Uterus (tissue), 4 donors: ENCODE measurements around the gene ISL1. TPM values are rescaled to one million over a fixed set of nuclear protein-coding genes. Genes with fewer than 3 reads are reported as not detected.

Experiments used
- DNase-seq, 2 donors: peaks; one replicate each; pipeline ENCODE4 v3.0.0-alpha.2; 2019 to 2020
- H3K27ac ChIP-seq, 2 donors: fragments of 200-600 bp; sonication (generic); 1 replicate in 1 of 2; 2 replicates in 1 of 2; pipeline ENCODE4 v1.5.1; 2016 to 2018
- H3K27me3 ChIP-seq, 2 donors: fragments of 200-600 bp; sonication (generic); one replicate each; pipeline ENCODE4 v1.5.1; 2018 to 2019; ENCODE audit warnings: control low read depth in 1 of 2
- H3K36me3 ChIP-seq, 2 donors: fragments of 200-600 bp; sonication (generic); one replicate each; pipeline ENCODE4 v1.5.1; 2019; ENCODE audit warnings: control low read depth in 1 of 2
- H3K4me1 ChIP-seq, 2 donors: fragments of 200-600 bp; sonication (generic); one replicate each; pipeline ENCODE4 v1.5.1; 2018 to 2019; ENCODE audit warnings: control low read depth in 1 of 2
- H3K4me3 ChIP-seq, 2 donors: fragments of 200-600 bp; sonication (generic); 1 replicate in 1 of 2; 2 replicates in 1 of 2; pipeline ENCODE4 v1.5.1; 2018 to 2019; ENCODE audit warnings: mild to moderate bottlenecking in 1 of 2
- H3K9me3 ChIP-seq, 2 donors: fragments of 200-600 bp; sonication (generic); one replicate each; pipeline ENCODE4 v1.5.1; 2019; ENCODE audit warnings: control low read depth in 1 of 2
- CTCF ChIP-seq, 4 experiments: fragments of 200-600 bp in 2 of 4; fragments of 450-650 bp in 2 of 4; sonication (generic) in 2 of 4; IDR thresholded peaks; one replicate each; pipeline ENCODE4 v1.5.1; 2016 to 2019; ENCODE audit warnings: antibody characterized with exemption in 4 of 4, mild to moderate bottlenecking in 2 of 4, moderate library complexity in 1 of 4
- POLR2A ChIP-seq, 2 donors: fragments of 450-650 bp; IDR thresholded peaks; one replicate each; pipeline ENCODE4 v1.6.1; 2016; ENCODE audit warnings: antibody characterized with exemption in 2 of 2, mild to moderate bottlenecking in 1 of 2, moderate library complexity in 1 of 2
- intact Hi-C: fragments of 100-400 bp; cut with DNase I; formaldehyde crosslinking; loops from one replicate; pipeline ENCODE4 v1.15.1; 2023; ENCODE audit warnings: low total_unique reads
- total RNA-seq, 4 donors: library from RNA; depleted of rRNA in 3 of 4; stranded (reverse); fragments of >200 nt in 3 of 4; gene quantifications; one replicate each; pipeline versions ENCODE4 v1.1.0 to v1.2.4, GENCODE V29; 2014 to 2023
- donor health status: DM: yes; HTN: yes; CAD: no.

Gene ISL1
- total RNA-seq, 4 donors from 2014 or later, result 0.24 to 2.7 TPM; not detected in 2

- H3K36me3 ChIP-seq, result no peaks in the 10 kb centered on the region
- intact Hi-C loops, result no loop called here
- DNase-seq, result no peak
- no peaks in the 10 kb centered on the region for H3K4me1 ChIP-seq
- peaks cover 0 to 42% of the 10 kb centered on the region in 2 donors for H3K27me3 ChIP-seq
- TF ChIP-seq CTCF (IDR thresholded peaks at IDR 0.05), result no peak
- TF ChIP-seq POLR2A (IDR thresholded peaks at IDR 0.05), result no peak
- H3K4me3 ChIP-seq, result no peak overlapping the region
- H3K27ac ChIP-seq, result no peak overlapping the region
- H3K9me3 ChIP-seq, result no peaks in the 10 kb centered on the region
Observed at GRCh38 chr5:51389577-51390463, 6.6 kb downstream of the ISL1 start.

GRCh38 chr5:51391175-51391574 lies 7.9 kb downstream of the ISL1 start:
- peaks cover 0 to 40% of the 10 kb centered on the region in 2 donors for H3K27me3 ChIP-seq
- H3K36me3 ChIP-seq, result no peaks in the 10 kb centered on the region
- H3K27ac ChIP-seq, result no peak overlapping the region
- intact Hi-C loops, result no loop called here
- no peaks in the 10 kb centered on the region for H3K4me1 ChIP-seq
- H3K4me3 ChIP-seq, result no peak overlapping the region
- no peaks in the 10 kb centered on the region for H3K9me3 ChIP-seq
- TF ChIP-seq POLR2A (IDR thresholded peaks at IDR 0.05) (no peak), CTCF (IDR thresholded peaks at IDR 0.05) (no peak)
- no peak for DNase-seq

- DNase-seq, result no peak
- TF ChIP-seq CTCF (IDR thresholded peaks at IDR 0.05), result no peak
- TF ChIP-seq POLR2A (IDR thresholded peaks at IDR 0.05), result no peak
- Histone ChIP-seq H3K4me1 (no peaks in the 10 kb centered on the region), H3K36me3 (no peaks in the 10 kb centered on the region), H3K9me3 (no peaks in the 10 kb centered on the region), H3K27me3 (peaks cover 0 to 29% of the 10 kb centered on the region in 2 donors), H3K4me3 (no peak overlapping the region), H3K27ac (no peak overlapping the region)
- intact Hi-C loops, result no loop called here
Observed at GRCh38 chr5:51392689-51393199, 9.5 kb downstream of the ISL1 start.

GRCh38 chr5:51394609-51395008 lies 11.4 kb downstream of the ISL1 start:
- no peak for DNase-seq
- Histone ChIP-seq H3K27me3 (peaks cover 0 to 36% of the 10 kb centered on the region in 2 donors), H3K4me3 (no peak overlapping the region), H3K27ac (no peak overlapping the region), H3K4me1 (no peaks in the 10 kb centered on the region), H3K36me3 (no peaks in the 10 kb centered on the region), H3K9me3 (no peaks in the 10 kb centered on the region)
- TF ChIP-seq CTCF (IDR thresholded peaks at IDR 0.05), result no peak
- TF ChIP-seq POLR2A (IDR thresholded peaks at IDR 0.05), result no peak
- intact Hi-C loops, result no loop called here

- intact Hi-C loops, result no loop called here
- Histone ChIP-seq H3K4me3 (no peak overlapping the region), H3K27me3 (peaks cover 0 to 36% of the 10 kb centered on the region in 2 donors), H3K9me3 (no peaks in the 10 kb centered on the region), H3K36me3 (no peaks in the 10 kb centered on the region), H3K27ac (no peak overlapping the region), H3K4me1 (no peaks in the 10 kb centered on the region)
- no peak for TF ChIP-seq POLR2A (IDR thresholded peaks at IDR 0.05)
- no peak for TF ChIP-seq CTCF (IDR thresholded peaks at IDR 0.05)
- no peak for DNase-seq
Observed at GRCh38 chr5:51395245-51395644, 12.0 kb downstream of the ISL1 start.
